ENCODE results near the gene LENG1. TPM values are rescaled to one million over a fixed set of nuclear protein-coding genes. Genes with fewer than 3 reads are reported as not detected.

LENG1 gene
- 3.9 and 5.7 TPM in 2 replicates for total RNA-seq

GRCh38 chr19:54159352-54160181 is at the start of gene LENG1:
Gene LENG1 (minus strand): TSS chr19:54159721. CDS start chr19:54159695, 26 bp downstream.

GRCh38 chr19:54191011-54191810 is 31.7 kb upstream of the LENG1 start, which contains the start of gene TSEN34:
Gene TSEN34 (plus strand): TSS chr19:54191308. CDS start chr19:54191365, 57 bp downstream.

DNA sequence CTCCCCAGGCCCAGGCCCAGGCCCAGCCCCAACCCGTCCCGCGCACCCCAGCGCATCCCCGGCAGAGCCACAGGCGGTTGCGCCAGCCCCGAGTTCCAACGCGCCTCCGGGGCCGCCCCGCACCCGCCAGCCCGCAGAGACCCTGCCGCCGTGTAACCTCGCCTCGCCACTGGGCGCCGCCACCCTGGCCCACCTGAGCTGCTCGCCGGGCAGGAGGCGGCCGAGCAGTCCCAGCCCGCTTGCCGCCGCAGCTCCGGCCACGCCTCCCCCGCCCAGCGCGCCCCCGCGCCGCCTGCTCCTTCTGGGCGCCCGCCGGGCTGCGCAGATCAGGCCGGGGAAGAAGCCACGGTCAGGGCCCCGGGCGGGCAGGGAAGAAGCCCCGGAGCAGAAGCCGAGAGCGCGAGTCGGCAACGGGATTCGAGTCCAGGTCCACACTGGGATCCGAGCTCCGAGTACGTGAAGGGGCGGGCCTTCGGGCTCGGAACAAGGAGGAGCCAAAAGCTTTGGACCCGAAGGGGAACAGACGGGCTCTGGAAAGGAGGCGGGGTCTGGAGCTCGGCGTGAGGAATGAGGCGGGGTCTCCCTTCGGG is 29.7 kb upstream of the LENG1 start, which contains the start of gene MBOAT7:
MBOAT7 (minus strand) TSS at position 436 of the 590 bp plus-strand sequence. CDS start 1,072 bp downstream, outside the sequence.

DNA sequence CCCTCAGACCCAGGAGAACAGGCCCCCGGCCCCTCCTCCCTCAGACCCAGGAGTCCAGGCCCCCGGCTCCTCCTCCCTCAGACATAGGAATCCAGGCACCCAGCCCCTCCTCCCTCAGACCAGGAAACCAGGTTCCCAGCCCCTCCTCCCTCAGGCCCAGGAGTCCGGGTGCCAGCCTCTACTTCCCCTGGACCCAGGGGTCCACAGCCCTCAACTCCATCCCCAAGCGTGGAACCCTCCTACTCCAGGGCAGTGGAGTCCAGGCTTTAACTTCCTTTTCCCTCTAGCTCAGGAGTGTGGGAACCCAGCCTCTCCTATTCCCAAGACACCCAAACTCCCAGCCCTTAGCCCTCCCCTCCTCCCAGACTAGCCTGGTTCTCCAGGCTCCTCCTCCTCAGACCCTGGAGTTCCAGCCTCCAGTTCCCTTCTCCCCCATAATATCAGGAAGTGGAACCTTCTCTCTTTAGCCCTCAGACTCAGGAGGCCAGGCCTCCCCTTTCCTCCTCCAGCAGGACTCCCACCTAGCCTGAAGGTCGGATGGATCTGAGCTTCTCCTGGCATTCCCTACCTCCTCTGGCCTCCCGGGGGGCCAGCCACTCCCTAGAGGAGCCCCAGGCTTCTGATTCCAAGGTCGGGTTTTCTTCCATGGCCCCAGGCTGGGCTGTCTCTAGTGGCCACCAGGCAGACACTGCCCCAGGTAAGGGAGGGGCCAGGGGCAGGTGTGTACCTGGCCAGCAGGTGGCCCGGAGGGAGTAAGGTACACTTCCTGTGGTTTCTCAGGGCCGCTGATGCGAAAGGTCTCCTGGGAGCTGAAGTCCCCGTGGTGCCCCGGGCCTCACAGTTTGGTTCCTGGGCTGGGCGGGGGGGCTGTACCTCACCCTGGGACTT is 13.2 kb upstream of the LENG1 start, which contains the start of gene TMC4:
TMC4 (minus strand) TSS at position 690 of the 888 bp plus-strand sequence; CDS start at position 647, 43 bp downstream.

DNA sequence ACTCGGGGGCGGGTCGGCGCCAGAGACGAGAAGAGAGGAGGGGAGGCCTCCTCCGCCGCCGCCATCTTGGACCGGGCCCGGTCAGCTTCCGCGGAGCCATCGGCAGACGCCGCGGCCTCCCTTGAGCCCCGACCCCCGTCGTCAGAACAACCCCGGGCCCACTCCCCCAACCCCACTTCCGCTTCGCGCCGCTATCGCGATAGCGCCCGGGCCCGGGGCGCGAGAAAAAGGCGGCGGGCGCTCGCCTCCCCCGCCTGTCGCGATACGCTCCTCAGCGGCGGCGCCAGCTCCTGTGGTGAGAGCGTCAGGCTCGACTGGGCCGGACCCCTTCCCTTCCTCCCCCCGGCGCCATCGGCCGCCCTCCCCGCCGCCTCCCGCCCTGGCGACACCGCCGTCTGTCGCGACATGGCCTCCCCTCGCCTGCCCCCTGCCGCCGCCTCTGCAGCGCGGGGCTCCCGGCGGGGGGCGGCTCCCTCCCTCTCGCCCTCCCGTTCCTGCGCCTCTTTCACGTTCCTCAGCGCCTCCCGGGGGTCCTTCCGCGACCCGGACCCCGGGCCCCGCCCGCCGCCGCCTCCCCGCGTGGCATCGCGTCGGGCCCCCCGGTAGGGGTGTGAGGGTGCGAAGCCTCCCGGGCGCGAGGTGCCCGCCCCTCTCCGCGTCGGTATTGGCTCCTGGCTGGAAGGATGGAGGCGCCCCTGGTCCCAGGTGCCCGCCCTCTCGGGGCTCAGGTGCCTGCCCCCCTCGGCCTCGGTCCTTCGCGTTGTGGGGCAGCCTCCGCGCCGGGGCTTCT is 21.6 kb downstream of the LENG1 start, which contains the start of gene CNOT3:
CNOT3 (plus strand) TSS at position 64 of the 790 bp plus-strand sequence. CDS start 5,217 bp downstream, outside the sequence.

DNA sequence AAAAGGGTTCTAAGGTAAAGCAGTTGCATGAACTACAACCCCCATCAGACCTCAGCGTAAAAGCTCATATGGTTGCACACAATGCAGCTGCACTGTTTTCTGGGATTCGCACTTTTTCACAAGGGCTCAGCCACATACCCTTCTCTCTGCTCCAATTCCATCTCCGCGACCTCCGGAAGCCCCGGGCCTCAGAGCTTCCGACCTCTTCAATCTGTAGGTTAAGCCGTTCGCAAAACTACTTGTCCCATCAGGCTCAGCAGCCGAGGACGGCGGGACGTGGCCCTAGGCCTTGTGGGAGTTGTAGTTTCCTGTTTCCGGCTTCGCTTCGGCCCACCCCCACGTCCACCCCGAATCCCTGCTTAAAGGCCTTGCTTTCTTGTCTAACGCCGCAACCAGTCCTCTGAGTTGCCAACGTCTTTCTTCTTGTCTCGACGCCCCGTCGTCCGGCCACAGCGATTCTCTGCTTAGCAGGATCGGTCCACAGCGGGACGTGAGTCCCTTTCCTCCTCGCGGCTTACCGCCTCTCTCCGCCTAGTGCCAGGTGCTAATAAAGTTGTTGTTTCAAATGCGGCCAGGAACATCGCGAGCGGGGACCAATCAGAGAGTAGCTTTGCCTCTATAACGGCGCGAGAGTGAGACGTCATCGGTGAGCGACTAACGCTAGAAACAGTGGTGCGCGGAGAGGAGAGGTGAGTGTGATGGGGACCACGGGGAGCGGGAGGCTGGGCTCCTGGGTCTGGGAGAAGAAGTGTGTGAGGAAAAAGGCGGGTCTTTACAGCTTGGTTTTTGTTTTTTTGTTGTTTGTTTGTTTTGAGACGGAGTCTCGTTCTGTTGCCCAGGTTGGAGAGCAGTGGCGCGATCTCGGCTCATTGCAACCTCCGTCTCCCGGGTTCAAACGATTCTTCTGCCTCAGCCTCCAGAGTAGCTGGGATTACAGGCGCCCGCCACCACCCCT is 44.1 kb downstream of the LENG1 start, which contains the start of the genes PRPF31 and TFPT:
PRPF31 (plus strand) TSS at position 646 of the 955 bp plus-strand sequence. CDS start 2,525 bp downstream, outside the sequence.
TFPT (minus strand) TSS at position 549 of the 955 bp plus-strand sequence; CDS start at position 161, 388 bp downstream.

Other genes starting within 250 kb of the LENG1 start
- gene CACNG8, start 196.8 kb downstream of the LENG1 start, total RNA-seq: not detected in 2 replicates
- not detected in 2 replicates for gene CACNG6, start 168.1 kb downstream of the LENG1 start, total RNA-seq
- gene VSTM1, start 95.8 kb downstream of the LENG1 start, total RNA-seq: not detected in 2 replicates
- not detected in 2 replicates for gene TARM1, start 78.4 kb downstream of the LENG1 start, total RNA-seq
- gene OSCAR, start 58.9 kb downstream of the LENG1 start, total RNA-seq: 0.11 and 0.39 TPM in 2 replicates
- 8.8 and 12.0 TPM in 2 replicates for gene NDUFA3, start 56.9 kb downstream of the LENG1 start, total RNA-seq
- 8.4 and 9.1 TPM in 2 replicates for gene TFPT, start 44.1 kb downstream of the LENG1 start, total RNA-seq
- 36.2 and 39.2 TPM in 2 replicates for gene PRPF31, start 44.0 kb downstream of the LENG1 start, total RNA-seq
- gene CNOT3, start 22.0 kb downstream of the LENG1 start, total RNA-seq: 6.9 and 9.7 TPM in 2 replicates
- 1.0 TPM in 1 of 2 replicates, not detected in the other for gene TMC4, start 13.4 kb upstream of the LENG1 start, total RNA-seq
- 25.2 and 25.8 TPM in 2 replicates for gene MBOAT7, start 29.9 kb upstream of the LENG1 start, total RNA-seq
- 34.3 and 37.2 TPM in 2 replicates for gene TSEN34, start 31.6 kb upstream of the LENG1 start, total RNA-seq
- 1,386 and 1,444 TPM in 2 replicates for gene RPS9, start 41.1 kb upstream of the LENG1 start, total RNA-seq
- not detected in 2 replicates for gene LILRB3, start 63.3 kb upstream of the LENG1 start, total RNA-seq
- not detected in 2 replicates for gene LILRA6, start 83.1 kb upstream of the LENG1 start, total RNA-seq
- gene LILRB5, start 97.6 kb upstream of the LENG1 start, total RNA-seq: not detected in 2 replicates
- not detected in 2 replicates for gene LILRB2, start 121.4 kb upstream of the LENG1 start, total RNA-seq
- 0.22 TPM in 1 of 2 replicates, not detected in the other for gene LILRA5, start 153.4 kb upstream of the LENG1 start, total RNA-seq
- gene LILRA4, start 179.4 kb upstream of the LENG1 start, total RNA-seq: not detected in 2 replicates
- gene LAIR1, start 205.2 kb upstream of the LENG1 start, total RNA-seq: not detected in 2 replicates

Measured in articular chondrocyte of knee joint (primary cell).